ENCODE results near the gene PABPC1L.

Gene PABPC1L

DNA sequence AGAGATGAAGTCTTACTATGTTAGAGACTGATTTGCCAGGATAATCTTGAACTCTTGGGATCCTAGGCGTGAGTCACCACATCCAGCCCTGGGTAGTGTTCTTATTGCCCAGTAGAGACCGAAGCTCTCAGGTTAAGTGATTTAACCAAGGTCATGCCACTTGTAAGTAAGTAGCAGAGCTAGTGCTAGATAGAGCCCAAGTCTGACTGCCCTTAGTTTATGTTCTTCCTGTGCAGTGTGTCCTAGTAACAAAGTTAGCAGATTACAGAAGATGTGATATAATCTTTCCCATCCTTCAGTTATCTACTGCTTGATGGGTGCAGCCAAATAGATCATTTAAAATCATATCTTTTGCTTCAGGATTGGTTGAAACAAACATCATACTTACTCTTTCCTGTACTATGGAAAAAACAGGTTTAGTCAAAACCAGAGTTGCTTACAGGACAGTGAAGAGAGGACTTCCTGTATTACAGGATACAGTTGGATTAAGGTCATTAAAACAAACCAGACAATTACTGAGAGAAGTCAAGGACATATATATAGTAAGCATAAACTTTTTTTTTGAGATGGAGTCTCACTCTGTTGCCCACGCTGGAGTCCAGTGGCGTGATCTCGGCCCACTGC lies 9.5 kb upstream of the PABPC1L start:
- DNase-seq (ENCODE audit: low spot score): no peak

DNA sequence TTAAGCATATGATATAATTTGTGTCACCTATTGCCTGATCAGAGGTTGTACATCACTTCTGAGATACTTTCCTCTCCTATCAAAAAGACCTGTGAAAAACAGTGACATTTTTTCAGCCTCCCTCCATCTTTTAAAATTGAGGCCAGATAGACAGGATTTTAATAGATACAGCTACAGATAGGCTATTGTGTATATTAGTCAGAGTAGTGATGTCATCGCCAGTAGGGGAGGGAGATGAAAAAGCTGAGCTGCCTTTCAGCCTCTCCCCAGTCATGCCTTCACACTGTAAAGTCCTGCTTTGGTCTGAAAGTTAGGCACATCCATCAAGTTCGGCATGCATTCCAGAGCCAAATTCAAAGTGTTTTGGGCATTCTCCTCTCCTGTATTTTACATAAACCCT lies 7.9 kb upstream of the PABPC1L start:
- DNase-seq (ENCODE audit: low spot score): no peak

DNA sequence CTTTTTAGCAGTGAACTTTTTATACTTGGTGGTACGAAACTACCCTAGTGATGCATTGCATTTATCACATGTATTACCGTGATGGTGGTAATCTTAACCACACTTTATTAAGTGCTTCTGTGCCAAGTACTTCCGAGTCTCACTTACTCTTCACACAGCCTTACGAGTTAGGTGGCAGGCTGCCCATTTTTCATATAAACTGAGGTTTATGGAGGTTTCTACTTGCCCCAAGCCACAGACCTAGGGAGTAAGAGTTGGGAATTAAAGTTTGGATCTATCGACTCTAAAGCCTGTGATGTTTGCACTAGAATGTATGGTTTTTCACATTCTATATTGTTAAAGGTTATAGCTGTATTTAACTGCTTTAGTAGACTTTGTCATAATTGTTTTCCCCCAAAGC lies 5.5 kb upstream of the PABPC1L start:
- no peak for DNase-seq (ENCODE audit: low spot score)

DNA sequence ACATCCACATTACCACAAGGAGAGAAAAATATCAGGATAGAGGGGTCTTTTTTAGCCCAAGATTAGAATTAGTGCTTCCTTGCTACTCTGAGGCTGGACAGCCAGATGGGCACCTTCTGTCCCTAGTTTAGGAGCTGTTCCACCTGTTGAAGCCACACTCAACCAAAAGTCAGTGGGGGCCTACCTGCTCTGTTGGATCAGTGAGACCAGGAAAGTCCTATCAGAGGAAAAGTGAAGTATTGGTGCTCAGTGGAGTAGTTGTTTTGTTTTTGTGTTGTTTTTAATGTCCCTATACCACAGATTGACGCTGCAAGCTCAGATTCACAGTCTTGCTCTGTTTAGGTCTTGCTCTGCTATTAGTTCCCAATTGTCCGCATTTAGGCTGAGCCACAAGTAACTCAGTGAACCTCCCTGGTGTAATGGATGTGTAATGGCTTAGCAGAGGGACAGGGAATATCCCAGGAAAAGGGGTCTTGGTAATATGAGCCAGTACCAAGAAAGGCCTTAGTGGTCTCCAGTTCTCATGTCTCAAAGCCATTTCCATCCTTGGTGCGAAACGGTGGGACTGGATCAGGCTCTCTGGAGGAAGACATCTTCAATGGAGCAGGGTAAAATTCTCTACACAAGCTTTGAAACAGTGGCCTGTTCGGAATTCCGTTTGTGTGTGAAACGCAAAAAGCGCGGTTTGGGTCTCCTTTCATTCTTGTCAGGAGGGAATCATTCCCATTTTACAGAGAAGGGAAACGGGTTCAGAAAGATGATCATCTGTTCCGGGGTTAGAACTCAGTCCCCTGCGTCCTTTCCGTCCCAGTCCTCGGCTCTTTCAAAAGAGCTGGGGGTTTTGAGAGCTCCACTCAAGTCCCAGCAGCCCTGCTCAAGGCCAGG lies 631 bp upstream of the PABPC1L start:
- DNase-seq (ENCODE audit: low spot score): no peak

DNA sequence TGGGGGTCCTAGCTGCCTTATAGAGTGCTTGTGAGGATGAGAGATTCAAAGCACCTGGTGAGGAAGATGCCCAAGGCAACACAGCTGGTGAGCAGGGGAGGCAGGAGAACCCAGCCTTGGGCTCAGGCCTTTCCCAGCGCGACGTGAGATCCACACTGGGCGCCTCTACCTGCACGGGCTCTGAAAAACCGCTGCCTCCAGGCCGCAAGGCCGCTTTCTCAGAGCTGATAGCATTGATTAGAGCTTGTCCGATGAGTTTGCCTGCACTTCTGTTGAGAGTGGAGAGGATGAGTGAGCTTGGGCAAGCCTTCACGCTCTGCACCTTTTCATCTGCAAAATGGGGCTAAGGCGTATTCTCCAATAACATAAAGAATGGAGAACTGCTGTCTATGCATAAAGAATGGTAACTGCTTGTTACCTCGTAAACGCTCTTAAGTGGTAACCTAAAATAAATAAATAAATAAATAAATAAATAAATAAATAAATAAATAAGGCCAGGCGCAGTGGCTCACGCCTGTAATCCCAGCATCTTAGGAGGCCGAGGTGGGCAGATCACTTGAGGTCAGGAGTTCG lies 916 bp downstream of the PABPC1L start:
- DNase-seq (ENCODE audit: low spot score): no peak

DNA sequence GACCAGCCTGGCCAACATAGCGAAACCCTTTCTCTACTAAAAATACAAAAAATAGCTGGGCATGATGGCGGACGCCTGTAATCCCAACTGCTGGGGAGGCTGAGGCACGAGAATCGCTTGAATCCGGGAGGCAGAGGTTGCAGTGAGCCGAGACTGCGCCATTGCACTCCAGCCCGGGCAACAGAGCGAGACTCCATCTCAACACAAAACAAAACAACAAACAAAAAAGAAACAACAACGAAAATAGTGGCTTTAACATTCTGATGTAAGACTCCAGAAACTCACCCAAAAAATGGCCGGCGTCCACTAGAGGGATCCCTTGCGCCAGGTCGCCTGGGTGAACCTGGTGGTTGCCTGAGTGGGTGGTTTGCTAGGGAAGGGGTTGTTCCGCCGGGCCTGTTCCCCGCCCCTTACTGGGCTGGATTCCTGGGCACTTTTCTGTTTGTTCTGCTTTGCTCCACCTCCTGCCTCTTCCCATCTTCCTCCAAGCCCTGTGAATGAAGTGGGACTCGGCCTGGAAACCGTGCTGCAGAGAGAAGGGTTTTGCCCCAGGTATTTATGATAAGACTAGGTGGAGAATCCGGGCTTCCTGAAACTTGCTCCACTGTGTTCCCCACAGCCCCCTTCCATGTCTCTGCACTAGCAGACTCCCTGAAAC lies 1.5 kb downstream of the PABPC1L start:
- no peak for DNase-seq (ENCODE audit: low spot score)

DNA sequence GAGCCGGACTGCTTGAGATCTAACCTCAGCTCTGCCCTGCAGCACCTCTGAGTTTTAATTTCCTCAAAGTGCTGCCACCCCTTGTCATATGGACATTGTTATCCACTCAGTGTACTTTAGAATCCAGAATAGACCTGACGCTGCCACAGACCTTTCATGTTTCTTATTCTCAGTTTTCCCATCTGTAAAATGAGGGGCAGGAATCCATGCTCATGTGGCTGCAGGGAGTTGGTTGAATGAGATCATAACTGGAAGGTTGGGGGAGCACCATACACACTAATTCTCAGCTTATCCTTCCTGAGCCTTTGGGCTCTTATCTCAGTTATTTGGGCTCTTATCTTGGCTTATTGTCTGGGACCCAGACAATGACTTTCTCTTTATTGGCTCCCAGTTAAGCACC lies 2.3 kb downstream of the PABPC1L start:
- DNase-seq (ENCODE audit: low spot score): no peak

DNA sequence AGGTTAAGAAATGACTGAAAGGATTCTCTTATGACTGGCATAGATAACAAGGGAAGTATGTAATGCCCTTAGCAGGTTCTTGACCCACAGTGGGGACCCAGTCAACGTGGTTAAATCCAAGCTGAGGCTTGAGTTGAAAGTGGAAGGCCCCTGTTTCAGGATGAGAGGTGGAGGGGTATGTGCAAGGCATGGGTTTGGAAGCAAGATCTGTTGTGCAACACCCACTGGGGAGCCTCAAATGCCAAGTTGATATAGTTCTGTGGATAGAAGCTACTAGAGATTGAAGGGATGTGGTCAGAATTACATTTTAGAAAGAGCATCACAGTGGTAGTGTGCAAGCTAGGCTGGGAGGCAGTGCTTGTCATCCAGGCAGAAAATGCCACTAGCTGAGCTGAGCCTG lies 5.1 kb downstream of the PABPC1L start:
- no peak for DNase-seq (ENCODE audit: low spot score)

DNA sequence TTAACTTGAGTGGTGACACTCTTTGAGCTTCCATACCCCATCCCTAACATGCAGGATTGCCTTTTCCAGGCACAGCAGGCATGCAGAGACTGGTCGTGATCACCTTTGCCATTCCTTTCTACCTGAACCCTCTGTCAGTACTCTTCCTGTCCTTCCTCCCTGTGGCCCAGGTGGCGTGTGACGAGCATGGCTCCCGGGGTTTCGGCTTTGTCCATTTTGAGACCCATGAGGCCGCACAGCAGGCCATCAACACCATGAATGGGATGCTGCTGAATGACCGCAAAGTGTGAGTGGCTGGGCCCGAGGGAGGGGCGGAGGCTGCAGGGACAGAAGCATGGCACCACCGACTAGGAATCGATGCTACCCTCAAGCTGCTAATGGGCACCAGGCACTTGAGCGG lies 6.7 kb downstream of the PABPC1L start:
- no peak for DNase-seq (ENCODE audit: low spot score)

DNA sequence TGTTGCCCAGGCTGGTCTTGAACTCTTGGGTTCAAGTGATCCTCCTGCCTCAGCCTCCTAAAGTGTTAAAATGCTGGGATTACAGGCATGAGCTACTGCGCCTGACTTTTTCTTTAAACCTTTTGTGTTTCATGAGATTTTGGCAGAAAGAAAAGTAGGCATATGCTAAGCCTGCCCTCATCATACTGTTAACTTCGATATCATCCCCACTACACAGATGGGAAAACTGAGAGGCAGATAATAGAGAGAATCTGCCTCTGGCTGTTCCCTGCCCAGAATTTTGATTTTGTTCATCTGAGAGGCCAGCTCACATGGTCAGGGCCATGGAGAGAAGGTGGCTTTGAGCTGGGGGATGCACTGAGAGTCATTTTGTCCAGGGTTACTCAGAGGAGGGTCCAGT lies 7.5 kb downstream of the PABPC1L start:
- DNase-seq (ENCODE audit: low spot score): no peak

DNA sequence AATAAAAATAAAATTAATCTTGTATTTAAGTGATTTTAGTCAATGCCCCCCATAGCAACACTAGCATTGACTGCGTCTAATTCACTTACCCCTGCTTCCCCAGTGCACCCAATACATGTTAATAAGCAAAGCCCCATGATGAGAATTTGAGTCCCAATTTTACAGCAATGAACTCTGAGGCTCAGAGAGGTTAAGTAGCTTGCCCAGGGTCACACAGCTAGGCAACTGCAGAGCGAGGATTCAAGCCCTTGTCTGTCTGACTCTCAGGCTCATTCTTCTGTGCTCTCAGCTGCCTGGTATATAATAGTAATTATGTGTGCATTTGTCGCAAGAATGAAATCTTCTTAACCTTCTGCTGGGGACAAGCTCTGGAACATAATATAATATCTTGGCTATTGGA lies 8.5 kb downstream of the PABPC1L start:
- DNase-seq (ENCODE audit: low spot score): no peak

DNA sequence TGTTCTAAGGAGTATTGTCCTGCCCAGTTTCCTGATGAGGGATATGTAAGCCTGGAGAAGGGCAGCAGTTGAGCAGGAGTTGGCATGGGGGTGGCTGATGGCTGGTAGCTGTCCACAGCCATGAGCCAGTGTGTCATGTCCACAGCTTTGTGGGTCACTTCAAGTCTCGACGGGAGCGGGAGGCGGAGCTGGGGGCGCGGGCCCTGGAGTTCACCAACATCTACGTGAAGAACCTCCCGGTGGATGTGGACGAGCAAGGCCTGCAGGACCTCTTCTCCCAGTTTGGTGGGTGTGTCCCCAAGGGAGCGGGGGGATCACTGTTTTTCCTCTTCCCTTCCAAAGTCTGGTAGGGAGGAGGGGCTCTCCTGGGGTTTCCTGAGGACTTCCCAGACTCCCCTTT lies 8.9 kb downstream of the PABPC1L start:
- no peak for DNase-seq (ENCODE audit: low spot score)

DNA sequence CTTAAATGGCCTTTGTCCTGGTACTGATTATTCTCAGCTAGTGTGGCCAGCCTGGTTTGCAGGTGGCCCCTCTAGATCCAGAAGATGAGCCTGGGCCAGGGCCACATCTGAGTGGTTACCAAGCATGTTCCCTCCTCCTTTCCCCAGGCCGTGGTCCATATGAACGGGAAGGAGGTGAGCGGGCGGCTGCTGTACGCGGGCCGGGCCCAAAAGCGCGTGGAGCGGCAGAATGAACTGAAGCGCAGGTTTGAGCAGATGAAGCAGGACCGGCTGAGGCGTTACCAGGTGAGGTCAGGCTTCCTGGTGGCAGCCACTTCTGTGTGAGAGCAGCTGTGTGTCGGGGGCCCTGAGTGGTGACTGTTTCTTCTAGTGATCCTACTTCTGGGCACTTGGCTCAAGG lies 11.6 kb downstream of the PABPC1L start:
- DNase-seq (ENCODE audit: low spot score): no peak

DNA sequence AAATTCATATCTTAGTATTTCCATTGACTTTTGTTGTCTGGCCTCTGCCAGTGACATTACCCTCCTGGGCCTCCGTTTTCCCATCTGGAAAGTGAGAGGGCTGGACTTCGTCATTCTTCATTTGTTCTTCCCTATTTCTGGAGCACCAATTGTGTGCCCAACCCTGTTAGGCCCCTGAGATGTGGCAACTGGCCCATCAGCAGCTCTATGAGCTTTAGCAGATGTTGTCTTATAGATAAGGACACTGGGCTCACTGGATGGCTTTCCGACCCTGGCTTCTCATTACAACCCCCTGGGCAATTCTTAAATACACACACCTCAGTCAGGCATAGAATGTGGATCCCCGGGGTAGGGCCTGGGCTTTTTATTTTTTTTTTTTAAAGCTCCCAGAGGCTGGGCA lies 14.7 kb downstream of the PABPC1L start:
- no peak for DNase-seq (ENCODE audit: low spot score)

DNA sequence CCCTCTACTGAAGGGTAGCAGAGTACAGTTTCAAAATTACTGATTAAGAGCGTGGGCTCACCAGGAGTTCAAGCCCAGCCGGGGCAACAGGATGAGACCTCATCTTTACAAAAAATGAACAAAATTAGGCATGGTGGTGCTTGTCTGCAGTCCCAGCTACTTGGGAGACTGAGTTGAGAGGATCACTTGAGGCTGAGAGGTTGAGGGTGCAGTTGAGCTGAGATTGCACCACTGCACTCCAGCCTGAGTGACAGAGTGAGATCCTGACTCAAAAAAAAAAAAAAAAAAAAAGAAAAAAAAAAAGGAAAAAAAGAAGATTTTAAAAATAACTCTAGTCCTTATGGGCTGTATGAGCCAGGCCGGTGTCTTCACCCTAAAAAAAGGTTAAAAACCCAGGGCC lies 18.7 kb downstream of the PABPC1L start:
- no peak for DNase-seq (ENCODE audit: low spot score)

DNA sequence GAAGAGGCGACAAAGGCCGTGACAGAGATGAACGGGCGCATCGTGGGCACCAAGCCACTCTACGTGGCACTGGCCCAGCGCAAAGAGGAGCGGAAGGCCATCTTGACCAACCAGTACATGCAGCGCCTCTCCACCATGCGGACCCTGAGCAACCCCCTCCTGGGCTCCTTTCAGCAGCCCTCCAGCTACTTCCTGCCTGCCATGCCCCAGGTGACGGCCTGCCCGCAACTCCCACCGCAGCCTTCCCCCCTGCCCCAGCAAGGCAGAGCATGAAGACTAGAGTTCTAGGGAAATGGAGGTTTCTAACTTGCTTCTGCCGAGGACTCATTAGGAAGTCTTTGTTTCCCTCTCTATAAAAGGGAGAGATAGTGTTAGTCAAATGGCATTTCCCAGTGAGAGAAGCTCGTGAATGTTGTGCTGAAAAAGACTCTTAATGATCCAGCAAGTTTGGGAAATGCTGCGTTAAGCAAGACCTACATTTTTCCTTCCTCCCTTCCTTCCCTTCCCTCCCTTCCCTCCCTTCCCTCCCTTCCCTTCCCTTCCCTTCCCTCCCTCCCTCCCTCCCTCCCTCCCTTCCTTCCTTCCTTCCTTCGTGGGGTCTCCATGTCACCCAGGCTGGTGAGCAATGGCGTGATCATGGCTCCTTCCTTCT lies 20.8 kb downstream of the PABPC1L start:
- no peak for DNase-seq (ENCODE audit: low spot score)

DNA sequence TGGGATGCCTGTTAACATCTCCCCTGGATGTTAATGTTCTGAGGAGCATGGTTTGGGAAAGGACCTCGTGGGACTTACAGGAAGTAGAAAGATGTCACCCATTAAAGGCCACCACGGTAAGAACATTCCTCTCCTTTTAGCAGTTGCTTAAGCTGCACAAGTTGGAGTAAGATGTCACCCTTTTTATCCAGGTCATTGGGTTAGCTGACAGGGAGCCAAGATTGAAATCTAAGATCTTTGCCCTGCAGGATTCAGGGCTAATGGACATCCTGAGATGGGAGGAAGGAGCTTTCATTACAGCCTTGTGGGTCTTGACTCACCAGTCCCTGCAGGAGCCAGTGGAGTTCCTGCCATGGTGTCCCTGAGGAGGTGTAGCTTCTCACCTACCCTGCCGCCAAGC lies 22.1 kb downstream of the PABPC1L start:
- no peak for DNase-seq (ENCODE audit: low spot score)

DNA sequence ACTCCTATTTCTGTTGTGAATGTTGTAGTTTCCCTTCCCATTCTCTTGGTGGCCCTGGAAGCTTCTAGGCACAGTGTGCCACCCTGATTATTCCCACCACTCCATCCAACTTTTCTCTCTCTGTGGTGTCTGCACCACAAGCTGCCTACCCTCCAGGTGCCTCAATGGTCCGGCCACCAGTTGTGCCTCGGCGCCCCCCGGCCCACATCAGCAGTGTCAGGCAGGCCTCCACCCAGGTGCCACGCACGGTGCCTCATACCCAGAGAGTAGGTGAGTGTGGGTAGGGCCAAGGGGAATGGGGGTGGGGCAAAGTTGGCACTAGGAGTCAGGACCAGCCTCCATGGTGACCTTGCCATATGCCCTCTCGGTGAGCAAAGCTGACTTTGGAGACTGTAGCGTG lies 23.1 kb downstream of the PABPC1L start:
- DNase-seq (ENCODE audit: low spot score): no peak

DNA sequence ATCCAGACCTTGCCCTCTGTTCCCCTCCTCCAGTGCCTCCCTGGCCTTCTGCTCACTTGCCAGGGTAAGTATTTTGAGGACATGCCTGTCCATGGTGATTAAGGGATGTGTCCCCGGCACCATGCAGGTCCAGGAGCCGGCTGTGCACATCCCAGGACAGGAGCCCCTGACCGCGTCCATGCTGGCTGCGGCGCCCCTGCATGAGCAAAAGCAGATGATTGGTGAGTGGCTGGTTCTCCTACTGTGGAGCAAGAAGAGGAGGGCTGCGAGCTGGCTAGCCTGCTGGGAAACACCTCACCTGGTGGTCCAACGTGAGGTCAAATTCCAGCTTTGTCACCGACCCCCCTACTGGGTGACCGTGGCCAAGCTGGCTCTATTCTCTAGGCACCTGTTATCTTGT lies 26.6 kb downstream of the PABPC1L start:
- no peak for DNase-seq (ENCODE audit: low spot score)

DNA sequence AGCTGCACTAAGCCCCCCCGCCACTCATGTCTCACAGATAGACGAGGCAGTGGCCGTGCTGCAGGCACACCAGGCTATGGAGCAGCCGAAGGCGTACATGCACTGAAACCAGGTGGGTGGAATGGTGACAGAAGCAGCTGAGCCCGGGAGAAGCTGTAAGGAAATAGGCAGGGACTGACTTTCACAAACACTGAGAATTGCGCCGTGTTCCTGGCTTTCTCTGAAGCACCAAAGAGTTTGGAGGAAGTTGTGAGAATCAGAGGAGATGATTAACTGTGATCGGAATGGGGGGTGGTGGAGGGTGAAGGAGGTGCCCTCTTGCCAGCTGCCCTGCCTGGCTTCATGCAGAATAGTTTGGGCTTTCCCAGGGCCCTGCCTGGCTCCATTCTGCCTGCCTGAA lies 28.8 kb downstream of the PABPC1L start:
- no peak for DNase-seq (ENCODE audit: low spot score)

DNA sequence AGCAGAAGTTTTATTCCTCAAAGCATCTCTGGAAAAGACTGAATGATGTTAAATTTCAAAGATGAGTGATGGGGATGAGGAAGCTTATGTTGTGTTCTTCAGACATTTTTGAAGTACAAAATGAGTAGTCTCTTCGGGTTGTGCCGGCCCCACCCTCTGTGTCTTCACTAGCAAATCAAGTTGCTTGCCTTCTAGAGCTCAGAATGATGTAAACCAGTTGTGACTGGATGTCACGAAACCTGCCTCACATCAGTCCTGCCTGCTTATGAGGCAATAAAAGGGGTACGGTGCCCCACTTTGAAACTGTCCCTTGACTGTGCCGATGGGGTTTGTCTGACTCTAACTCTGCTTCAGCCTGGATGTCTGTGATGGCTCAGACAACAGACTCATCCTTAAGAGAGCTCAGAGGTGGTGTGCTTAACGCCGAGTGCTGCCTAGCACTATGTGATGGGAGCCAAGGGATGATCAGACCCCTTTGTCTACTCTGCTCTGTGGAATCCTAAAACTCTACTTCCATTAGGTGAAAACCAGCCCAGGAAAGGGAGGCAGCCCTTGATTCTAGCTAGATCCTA lies 31.3 kb downstream of the PABPC1L start:
- DNase-seq (ENCODE audit: low spot score): no peak
